ENCODE results near the gene CCDC33. TPM values are rescaled to one million over a fixed set of nuclear protein-coding genes. Genes with fewer than 3 reads are reported as not detected.

Gene CCDC33
- total and polyA plus RNA-seq, 10 of the 15 experiments (the other 5 are each of a cell fraction or from before 2014, with no cell fraction given) = 0.57 to 5.8 (median 4.3) TPM

- no peaks in the 10 kb centered on the region for H3K4me1 ChIP-seq (ENCODE audit: control insufficient read depth, insufficient read depth, low read length)
- no peak overlapping the region for H3K4me2 ChIP-seq (ENCODE audit: control insufficient read depth, insufficient read depth)
- no peaks in the 10 kb centered on the region for H3K36me3 ChIP-seq (ENCODE audit: control insufficient read depth in 2 of 2, insufficient read depth in 2 of 2, low read length in 1 of 2)
- no peak overlapping the region for H3K4me3 ChIP-seq
- intact Hi-C loops (cut with micrococcal nuclease; ENCODE audit: unreplicated experiment) (no loop called here), in situ Hi-C loops (cut with MboI) (no loop called here)
- no peak overlapping the region for H2AFZ ChIP-seq (ENCODE audit: control insufficient read depth, low read depth, low read length)
- H3K79me2 ChIP-seq (ENCODE audit: control insufficient read depth, insufficient read depth, low read length) = no peaks in the 10 kb centered on the region
- POLR2A ChIA-PET = no interaction called here
- DNase-seq (ENCODE audit: low read depth, low spot score) = no peak
- no peak for ATAC-seq
- 18% methylated on average over 5 of the region's 5 CpGs for WGBS (ENCODE audit: insufficient coverage, insufficient replicate concordance, low lambda C conversion rate, missing lambda C conversion rate)
- no peak for FAIRE-seq
- H4K20me1 ChIP-seq (ENCODE audit: control insufficient read depth, insufficient read depth) = no peaks in the 10 kb centered on the region; the same call in 1 of the 2 replicates
- TF ChIP-seq ZBTB33 (IDR thresholded peaks at IDR 0.05) (no peak), CBX5 (IDR thresholded peaks at IDR 0.05; ENCODE audit: low read depth) (no peak)
- TF ChIP-seq, protein P1, sequence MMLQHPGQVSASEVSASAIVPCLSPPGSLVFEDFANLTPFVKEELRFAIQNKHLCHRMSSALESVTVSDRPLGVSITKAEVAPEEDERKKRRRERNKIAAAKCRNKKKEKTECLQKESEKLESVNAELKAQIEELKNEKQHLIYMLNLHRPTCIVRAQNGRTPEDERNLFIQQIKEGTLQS (IDR thresholded peaks at IDR 0.05; ENCODE audit: borderline replicate concordance, extremely low read depth, low read depth, low read length) = no peak
- SMC1A ChIA-PET (ENCODE audit: uncharacterized antibody, unreplicated experiment) = no interaction called here
- H3K9me3 ChIP-seq (replicated peaks; ENCODE audit: control insufficient read depth, insufficient read depth, low read length) = no peaks in the 10 kb centered on the region
- no TSS peak for BruUV-seq (replicated peaks)
- peaks cover 0 to 2% of the 10 kb centered on the region in 2 experiments; a peak in 3 of 4 replicates for H3K27me3 ChIP-seq (replicated peaks in 1 of 2; ENCODE audit: control insufficient read depth in 2 of 2, insufficient read depth in 2 of 2, low read length in 1 of 2)
- RAD21 ChIA-PET (ENCODE audit: unreplicated experiment) = no interaction called here
- H3K27ac ChIP-seq (ENCODE audit: control insufficient read depth, insufficient read depth) = no peak overlapping the region
- CTCF ChIA-PET = interaction anchor here (1.7 kb wide), 1 partner anchor 14 kb away, joined by 6 read pairs; no protein-coding TSS in a partner anchor
- H3K9ac ChIP-seq (ENCODE audit: control insufficient read depth, insufficient read depth, low read length) = no peak overlapping the region
These were observed 101.0 kb downstream of the CCDC33 start for GRCh38 chr15:74337146-74337545.

DNA sequence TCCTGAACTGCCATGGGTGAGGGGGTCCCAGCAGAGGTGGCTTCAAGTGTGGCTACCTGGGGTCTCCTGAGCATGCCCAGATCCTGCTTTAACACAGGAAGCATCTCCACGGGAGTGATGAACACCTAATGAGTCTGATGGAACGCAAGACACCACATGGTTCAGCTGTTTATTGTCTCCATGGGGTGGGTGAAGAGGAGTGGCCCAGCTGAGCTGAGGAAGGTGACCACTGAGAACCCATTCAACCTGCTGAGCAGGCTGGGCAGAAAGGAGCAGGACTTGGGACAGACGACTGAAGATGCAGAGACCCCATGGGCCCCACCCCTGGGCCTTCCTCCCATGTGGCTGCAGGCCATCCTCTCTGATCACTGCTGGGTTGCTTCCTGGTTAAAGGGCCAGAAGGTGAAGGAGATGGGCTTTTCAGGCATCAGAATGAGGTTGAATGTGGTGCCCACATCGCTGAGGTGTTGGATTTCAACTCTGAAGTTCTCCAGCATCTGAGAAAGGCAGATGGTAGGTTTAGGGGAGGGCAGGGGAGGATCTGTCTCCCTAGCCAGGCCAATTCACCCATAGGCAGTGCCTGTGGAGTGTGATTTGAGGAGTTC, 101.6 kb downstream of the CCDC33 start:
- Histone ChIP-seq H3K4me3 (no peak overlapping the region), H3K27ac (ENCODE audit: control insufficient read depth, insufficient read depth) (no peak overlapping the region), H4K20me1 (ENCODE audit: control insufficient read depth, insufficient read depth) (no peaks in the 10 kb centered on the region; the same call in 1 of the 2 replicates), H3K27me3 (replicated peaks in 1 of 2; ENCODE audit: control insufficient read depth in 2 of 2, insufficient read depth in 2 of 2, low read length in 1 of 2) (peaks cover 0 to 2% of the 10 kb centered on the region in 2 experiments; a peak in 3 of 4 replicates), H3K79me2 (ENCODE audit: control insufficient read depth, insufficient read depth, low read length) (no peaks in the 10 kb centered on the region), H3K9me3 (replicated peaks; ENCODE audit: control insufficient read depth, insufficient read depth, low read length) (no peaks in the 10 kb centered on the region), H3K4me1 (ENCODE audit: control insufficient read depth, insufficient read depth, low read length) (no peaks in the 10 kb centered on the region), H3K4me2 (ENCODE audit: control insufficient read depth, insufficient read depth) (no peak overlapping the region), H3K36me3 (ENCODE audit: control insufficient read depth in 2 of 2, insufficient read depth in 2 of 2, low read length in 1 of 2) (no peaks in the 10 kb centered on the region), H2AFZ (ENCODE audit: control insufficient read depth, low read depth, low read length) (no peak overlapping the region), H3K9ac (ENCODE audit: control insufficient read depth, insufficient read depth, low read length) (no peak overlapping the region)
- ChIA-PET POLR2A (no interaction called here), CTCF (no interaction called here), RAD21 (ENCODE audit: unreplicated experiment) (no interaction called here), SMC1A (ENCODE audit: uncharacterized antibody, unreplicated experiment) (no interaction called here)
- DNase-seq (ENCODE audit: low read depth, low spot score) (no peak), ATAC-seq (no peak), FAIRE-seq (no peak)
- 9% methylated on average over 4 of the region's 4 CpGs for WGBS (ENCODE audit: insufficient coverage, insufficient replicate concordance, low lambda C conversion rate, missing lambda C conversion rate)
- BruUV-seq (replicated peaks) = no TSS peak
- in situ Hi-C loops (cut with MboI) = no loop called here
- intact Hi-C loops (cut with micrococcal nuclease; ENCODE audit: unreplicated experiment) = no loop called here
- TF ChIP-seq, protein P2, sequence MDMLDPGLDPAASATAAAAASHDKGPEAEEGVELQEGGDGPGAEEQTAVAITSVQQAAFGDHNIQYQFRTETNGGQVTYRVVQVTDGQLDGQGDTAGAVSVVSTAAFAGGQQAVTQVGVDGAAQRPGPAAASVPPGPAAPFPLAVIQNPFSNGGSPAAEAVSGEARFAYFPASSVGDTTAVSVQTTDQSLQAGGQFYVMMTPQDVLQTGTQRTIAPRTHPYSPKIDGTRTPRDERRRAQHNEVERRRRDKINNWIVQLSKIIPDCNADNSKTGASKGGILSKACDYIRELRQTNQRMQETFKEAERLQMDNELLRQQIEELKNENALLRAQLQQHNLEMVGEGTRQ (IDR thresholded peaks at IDR 0.05; ENCODE audit: borderline replicate concordance, low read depth, low read length) = no peak
- TF ChIP-seq ZNF207 (IDR thresholded peaks at IDR 0.05; ENCODE audit: borderline replicate concordance) = no peak
- TF ChIP-seq SMAD1 (IDR thresholded peaks at IDR 0.05; ENCODE audit: low read depth, partially characterized antibody) = no peak
- TF ChIP-seq, protein P3, sequence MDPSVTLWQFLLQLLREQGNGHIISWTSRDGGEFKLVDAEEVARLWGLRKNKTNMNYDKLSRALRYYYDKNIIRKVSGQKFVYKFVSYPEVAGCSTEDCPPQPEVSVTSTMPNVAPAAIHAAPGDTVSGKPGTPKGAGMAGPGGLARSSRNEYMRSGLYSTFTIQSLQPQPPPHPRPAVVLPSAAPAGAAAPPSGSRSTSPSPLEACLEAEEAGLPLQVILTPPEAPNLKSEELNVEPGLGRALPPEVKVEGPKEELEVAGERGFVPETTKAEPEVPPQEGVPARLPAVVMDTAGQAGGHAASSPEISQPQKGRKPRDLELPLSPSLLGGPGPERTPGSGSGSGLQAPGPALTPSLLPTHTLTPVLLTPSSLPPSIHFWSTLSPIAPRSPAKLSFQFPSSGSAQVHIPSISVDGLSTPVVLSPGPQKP (IDR thresholded peaks at IDR 0.05; ENCODE audit: low read depth, low read length) = no peak
- no peak for TF ChIP-seq PKNOX1 (IDR thresholded peaks at IDR 0.05)
- no peak for TF ChIP-seq ZNF622 (IDR thresholded peaks at IDR 0.05)

All from GM12878 (cell line).